NCI-H2029 (cell line): ENCODE measurements around the gene EXOSC9.

Experiments used
- DNase-seq: peaks from one replicate; lab custom pipeline; 2025; lab: John Stamatoyannopoulos, UW

The EXOSC9 gene

DNA sequence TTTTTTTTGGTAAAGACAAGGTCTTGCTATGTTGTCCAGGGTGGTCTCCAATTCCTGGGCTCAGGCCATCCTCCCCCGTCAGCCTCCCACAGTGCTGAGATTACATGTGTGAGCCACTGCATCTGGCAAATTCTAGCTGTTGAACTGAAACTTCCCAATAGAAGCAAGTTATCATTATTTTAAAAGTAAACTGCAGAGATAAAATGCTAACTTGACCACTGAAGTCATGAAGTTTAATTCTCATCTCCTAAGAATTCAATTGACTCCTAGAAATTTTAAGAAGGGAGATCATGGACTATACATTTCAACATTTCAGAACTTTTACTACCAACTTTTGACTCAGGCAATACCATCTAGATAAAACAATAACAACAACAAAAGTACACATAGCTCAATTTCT, 11.7 kb upstream of the EXOSC9 start:
- DNase-seq, result no peak

DNA sequence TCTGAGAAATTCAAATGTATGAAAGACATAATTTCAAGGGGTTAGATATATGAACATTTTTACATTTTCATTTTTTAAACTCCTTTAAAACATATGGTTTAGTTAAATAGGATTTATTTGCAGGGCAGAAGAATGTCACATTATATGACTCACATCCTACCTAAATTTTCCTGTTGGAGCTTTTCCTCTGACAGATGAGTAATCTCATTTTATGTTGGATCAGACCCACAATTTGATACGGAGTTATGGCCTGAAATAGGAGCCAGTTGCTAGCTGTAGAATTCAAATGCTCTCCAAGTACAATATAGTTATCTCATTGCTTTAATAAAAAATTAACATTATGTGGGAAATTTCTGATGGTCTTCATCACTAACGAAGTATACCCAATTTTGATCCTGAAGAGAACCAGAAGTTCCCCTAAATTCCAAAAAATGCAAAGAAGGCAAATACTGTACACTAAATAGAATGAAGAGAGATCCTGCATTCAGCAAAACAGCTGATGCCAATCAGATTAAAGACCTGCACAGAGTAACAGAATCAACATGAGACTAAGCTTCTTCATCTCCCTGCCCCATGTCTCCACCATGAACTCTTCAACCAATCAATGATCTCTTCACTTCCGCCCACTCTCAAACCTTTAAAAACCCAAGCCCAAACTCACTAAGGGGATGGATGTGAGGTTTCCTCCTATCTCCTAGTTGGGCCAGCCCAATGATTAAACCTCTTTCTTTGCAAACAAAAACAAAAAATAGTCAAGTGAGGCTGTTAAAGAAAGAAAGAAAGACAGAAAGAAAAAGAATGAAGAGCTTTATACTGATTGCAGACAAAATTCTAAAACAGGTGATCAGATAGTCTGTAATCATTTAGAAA, 10.9 kb upstream of the EXOSC9 start:
- no peak for DNase-seq

DNA sequence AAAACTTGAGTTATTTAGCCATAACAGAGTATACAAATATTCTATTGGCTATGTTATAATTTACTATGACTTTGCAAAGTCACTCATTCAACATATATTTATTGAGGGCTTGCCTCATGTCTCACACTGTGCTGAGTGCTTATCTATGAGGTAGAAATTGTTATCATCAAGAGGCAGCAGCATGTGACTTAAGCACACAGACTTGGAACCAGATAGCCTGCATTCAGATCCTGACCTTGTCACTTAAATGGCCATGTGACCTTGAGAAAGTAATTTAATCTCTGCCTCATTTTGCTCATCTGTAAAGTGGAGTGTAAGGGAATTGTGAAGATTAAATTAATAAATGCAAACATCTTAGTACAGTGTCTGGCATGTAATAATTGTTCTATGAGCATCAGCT, 10.1 kb upstream of the EXOSC9 start:
- no peak for DNase-seq

DNA sequence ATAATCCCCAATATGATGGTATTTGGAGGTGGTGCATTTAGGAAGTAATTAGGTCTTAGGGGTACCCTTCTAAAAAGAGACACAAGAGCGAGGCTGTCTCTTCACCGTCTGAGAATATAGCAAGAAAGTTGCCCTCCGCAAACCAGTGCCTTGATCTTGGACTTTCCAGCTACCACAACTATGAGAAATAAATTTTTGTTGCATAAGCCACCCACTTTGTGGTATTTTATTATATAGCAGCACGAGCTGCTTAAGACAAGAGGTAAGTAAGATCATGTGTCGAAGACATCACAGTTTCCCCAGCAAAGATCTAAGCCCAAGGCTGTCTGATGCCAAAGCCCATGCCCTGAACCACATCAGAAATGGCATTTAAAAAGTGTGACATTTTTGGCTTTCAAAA, 9.6 kb upstream of the EXOSC9 start:
- no peak for DNase-seq

DNA sequence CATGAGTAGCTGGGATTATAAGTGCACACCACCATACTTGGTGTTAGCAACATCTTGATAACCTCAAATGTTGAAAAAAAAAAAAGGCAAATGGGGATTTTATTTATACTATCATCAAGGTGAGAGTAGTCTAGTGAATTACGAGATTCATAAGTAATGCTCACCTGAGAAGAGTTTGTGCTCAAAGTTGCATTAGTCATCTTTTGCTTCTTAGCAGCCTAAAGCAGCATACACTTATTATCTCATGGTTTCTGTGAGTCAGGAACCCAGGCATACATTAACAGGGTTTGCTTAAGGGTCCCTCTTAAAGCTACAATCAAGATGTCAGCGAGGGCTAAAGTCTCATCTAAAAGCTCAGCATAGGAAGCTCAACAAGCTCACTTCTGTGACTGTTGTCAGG, 8.2 kb upstream of the EXOSC9 start:
- no peak for DNase-seq

DNA sequence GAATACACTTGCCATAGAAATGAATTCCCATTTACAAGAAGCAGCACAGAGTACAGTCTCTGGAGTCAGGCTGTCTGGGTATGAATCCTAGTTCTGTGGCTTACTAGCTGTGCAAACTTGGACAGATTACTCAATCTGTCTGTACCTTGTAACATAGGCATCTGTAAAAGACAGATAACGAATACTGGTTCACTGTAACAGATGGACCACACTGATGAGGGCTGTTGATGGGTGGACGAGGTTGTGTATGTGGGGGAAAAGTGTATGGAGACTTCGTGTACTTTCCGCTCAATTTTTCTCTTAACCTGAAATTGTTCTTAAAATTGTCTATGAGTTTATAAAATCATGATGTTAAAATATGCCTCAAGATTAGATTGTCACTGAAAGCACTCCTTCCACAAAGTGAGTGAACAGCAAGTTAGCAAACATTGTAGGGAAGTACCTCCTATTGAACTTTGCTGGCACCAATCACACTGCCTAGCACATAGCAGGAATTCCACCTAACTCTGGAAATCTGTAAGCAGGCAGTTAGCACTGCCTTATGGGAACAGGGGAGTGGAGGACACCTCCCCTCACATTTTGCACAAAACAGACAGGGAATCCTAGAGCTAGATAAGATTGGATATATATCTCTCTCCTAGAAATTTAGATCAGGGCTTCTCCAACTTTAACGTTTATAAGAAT, 6.5 kb upstream of the EXOSC9 start:
- DNase-seq, result no peak

DNA sequence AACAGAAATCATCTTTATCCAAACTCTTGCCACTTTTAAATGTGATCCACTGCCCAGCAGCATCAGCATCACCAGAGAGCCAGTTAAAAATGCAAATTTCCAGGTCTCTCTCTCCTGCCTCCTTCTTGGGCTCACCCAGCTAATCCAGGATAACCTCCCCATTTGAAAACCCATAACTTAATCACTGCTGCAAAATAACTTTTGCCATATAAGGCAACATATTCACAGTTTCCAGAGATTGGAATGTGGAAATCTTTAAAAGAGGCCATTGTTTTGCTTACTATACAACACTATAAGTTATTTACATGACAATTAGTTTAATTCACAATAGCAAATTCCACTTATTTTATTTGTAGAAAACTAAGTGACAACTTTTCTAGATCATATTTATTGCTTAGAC, 4.8 kb upstream of the EXOSC9 start:
- no peak for DNase-seq

DNA sequence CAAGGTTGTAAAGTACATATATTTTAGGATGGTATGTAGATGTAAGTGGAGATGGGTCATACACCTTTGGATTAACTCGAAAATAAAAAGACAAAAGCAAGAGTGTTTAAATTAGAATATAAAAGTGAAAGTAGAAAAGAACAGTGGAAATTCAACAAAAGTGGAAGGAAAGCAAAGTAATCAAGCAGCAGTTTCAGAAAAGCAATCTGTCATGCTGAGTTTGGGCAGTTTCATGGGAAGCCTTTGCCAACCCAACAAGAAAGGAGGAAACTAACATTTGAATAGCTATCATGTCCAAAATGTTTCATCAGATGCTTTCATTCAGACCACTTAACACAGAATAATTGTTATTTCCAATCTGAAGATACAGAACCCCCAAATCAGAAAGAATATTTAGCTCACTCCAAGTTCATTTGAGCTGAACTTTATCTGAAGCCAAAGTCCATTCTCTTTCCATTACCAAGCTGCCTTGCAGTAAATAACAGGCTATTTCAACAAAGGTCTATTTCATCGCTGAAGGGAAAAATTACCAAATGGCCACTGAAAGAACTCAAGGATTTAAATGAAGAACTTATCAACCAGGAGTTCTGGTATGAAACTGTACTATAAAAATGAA, 1.8 kb upstream of the EXOSC9 start:
- DNase-seq, result no peak

DNA sequence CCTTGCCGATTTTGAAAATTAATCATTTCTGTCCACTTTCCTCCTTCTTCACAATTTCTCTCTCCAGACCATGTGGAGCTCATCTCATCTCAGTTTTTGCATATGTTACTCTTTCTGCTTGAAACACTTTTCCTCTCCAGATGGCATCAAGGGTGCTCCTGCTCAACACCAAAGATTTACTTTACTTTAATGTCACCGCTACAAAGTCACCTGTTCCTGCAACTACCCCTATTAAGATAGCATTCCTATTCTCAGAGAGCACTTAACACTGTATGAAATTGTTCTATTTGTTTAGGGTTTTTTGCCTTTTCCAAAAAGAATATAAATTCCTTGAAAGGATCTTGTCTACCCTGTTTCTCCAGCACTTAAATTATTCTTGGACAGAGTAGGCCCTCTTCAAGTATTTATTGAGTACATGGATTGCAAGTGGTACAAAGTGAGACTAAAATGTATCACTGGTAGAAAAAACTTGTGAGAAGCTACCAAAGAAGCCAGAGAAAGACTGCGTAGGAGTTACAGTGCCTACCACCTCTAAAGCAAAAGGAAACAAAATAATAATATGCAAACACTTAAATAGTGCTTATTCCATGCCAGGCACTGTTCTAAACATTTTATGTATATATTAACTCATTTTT, 1.1 kb upstream of the EXOSC9 start:
- DNase-seq, result no peak

DNA sequence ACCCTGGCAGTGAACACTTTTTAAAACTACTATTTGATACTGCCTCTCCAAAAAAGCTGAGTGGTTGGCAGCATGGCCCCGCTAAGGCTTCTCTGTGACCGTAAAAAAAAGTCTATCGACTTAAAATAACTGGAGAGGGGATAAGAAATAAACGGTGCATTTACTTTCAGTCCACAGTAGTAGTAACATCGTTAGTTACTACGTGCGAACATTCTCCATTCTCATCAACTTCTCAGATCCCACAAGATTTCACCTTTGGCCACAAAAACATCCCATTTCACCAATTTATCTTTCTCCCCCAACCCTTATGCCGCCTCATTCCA, 524 bp upstream of the EXOSC9 start:
- no peak for DNase-seq

DNA sequence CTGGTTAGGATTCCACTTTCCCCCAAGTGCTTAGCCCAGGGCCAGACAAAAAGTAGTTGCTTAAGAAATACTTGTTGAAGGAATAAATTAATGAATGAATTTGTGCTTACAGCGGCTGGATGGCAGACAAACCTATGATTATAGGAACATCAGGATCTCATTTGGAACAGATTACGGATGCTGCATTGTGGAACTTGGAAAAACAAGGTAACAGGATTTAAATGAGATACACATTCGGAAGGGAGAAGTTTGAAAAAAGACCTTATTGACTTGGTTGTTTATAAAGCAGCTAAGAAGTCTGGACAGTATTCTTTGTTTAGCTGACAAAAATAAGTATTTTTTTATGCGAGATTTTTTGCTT, 572 bp downstream of the EXOSC9 start:
- DNase-seq, result no peak

DNA sequence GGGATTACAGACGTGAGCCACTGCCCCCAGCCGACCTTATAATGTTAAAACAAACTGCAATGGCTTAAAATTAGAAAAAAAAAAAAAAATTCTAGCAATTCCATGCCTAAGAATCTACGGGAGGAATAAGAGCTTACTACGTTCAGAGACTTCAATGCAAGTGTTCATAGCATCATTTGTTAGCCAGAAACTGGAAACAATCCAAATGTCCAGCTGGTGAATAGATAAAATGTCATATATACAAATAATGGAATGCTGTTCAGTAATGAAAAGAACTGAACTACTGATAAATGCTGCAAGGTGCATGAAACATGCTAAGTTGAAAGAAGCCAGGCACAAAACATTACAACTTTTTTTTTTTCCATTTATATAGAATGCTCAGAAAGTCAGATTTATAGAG, 5.3 kb downstream of the EXOSC9 start:
- no peak for DNase-seq

DNA sequence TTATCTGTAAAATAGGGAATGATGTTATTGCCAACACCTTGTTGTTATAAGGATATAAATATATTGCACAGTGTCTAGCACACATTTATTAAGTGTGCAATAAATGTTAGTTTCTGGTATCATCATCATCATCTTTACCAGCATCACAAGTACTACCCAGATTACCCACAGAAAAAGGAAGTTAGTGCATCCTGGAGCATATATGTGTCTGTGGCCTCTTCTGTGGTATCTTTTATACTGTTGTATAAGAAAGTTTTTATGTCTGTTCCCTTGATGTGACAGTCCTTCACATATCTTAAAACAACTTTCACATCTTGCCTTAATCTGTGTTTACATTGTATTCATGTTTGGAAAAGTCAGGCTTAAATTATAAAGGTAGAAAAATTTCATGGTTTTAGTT, 10.0 kb downstream of the EXOSC9 start:
- DNase-seq, result no peak

DNA sequence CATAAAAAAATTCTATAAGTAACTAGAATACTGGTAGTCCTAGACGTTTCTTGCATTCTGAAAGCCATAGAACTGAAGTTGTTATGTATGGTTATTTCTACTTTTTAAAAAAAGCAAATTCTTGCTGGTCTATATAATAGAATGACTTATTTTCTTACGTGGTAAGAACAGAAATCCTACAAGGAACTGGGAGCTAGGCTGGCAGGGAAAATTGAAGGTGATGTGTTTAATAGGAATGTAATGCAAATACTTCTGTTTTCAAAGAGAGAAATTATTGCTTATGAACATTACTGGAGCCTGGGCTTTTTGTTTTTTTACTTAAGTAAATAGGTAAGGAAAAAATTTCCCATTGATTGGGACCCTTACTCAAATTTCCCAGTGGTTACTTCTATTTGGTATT, 13.6 kb downstream of the EXOSC9 start:
- DNase-seq, result no peak

DNA sequence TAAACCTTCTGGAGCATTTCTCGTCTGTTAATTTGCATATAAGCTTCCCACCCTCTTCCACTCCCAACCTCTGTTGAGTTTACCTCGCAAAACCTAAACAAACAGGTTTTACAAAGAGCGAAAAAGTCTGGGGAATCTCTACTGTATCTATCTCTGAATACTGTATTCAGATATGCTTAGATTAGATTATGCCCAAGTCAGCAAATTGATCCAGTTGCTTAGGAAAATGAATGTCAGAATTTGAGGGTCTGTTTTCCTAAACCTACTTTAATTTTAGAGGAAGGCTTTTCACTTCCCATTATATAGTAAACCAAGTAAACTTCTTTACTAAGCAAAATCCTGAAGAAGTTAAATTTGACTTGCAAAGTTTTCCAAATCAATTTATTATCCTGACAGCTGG, 15.9 kb downstream of the EXOSC9 start:
- no peak for DNase-seq

DNA sequence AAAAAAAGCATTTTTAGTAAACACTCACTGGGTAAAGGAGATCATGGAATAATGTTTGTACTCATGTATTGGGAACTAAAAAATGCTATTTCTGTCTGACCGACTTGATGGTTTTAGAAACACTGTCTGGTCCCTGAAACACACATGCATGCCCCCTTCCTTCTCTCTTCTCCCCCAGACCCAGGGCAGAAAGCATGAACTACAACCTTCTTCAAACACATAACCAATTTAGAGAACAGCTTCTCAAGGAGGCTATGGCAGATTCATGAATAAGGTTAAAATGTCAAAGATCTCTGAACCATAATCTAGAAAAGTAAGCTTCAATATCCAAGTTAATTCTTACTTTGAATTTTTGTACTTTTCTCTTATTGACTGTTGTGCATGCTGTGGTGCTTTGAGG, 16.6 kb downstream of the EXOSC9 start:
- DNase-seq, result no peak

DNA sequence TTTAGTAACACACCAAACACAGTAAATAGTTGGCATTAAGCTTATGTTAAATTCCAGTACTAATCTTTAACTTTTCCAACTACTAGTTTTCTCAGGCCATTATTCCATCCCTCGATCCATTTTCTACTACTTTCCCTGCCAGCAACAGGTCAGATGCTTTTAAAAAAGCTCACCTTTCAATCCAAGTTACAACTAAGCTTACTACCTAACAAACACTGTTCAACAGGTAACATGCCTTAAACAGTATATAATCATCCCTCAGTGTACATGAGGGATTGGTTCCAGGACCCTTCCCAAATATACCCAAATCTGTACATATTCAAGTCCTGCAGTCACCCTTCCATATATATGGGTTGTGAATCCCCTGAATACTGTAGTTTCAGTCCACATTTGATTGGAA, 17.1 kb downstream of the EXOSC9 start:
- DNase-seq, result no peak

DNA sequence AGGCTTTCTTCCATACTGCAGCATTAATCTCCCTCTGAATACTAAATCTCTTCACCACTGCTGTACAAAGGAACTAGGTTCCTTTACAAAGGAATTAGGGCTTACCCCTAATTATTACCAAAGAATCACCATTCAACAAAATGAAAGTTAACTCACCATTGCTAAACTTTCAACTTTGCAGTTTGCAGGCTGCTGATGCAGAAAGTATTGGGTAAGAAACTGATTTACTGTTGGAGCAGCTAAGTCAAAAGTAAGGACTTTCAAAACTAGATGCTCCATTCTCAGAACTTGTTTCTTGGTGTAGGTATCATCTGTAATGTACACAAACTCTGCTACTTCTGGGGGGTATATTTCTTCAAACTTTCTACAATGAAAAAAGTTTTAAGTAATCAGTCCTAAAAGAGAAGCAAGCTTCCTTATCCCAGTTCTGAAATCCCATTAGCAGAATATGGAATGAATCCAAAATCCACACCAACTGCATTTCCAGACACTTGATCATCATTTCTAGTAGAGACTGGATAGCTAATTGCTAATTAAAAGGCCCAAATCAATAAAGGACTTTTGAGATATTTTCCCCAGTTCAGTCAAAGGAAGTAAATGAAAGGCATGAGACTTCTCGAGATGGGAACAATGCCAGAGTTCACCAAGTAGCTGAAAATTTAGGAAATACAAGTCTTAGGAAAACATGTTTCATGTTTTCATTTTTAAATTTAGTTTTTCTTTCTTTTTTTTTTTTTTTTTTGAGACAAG, 18.3 kb downstream of the EXOSC9 start:
- DNase-seq, result no peak

DNA sequence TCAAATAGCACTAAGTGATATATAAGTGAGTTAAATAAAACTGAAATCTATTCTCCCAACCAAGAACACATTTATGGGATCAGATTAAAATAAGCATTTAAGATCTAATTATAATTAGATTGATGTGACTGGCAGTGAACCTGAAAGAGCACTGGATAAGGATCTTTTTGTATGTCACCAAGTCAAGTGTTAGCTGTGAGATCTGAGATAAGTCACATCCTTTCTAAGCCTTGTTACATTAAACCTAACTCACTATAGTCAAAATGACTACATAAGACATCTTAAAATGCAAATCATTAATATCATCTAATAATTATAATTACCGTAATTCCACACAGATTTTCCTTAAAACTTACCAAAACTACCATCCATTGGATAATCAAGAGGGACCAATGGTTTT, 20.9 kb downstream of the EXOSC9 start:
- no peak for DNase-seq

DNA sequence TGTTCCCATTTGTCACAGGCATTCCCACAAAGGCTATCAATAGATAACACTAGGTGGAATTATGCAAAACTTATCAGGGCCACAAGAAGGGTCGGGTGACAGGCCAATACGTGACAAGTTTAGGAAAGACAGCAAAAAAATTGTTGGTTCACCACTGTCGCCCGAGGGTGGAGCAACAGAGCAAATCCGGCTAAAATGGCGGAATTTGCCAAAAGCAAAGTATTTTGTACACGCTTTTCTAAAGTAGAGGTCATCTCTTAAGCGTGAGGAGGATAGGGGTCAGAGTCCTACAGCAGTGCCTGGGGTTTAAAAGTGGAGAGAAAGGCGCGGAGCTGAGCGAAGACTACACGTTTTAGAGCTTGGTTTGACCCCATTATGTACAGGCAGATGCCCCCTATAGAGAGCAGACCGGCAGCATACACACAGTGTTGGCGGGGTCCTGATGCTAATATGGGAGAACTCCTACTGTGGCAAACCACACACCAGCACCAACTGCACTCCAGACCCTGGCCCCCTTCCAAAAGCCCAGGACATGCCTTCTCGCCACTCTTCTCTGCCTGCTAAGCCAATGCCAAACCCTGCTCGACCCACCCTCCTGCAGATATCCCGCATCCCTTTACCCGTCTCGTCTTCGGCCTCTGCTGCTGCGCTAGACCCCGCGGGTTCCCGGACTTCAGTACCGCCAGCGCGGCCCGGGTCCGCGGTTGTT, 21.8 kb downstream of the EXOSC9 start:
- DNase-seq, result no peak

DNA sequence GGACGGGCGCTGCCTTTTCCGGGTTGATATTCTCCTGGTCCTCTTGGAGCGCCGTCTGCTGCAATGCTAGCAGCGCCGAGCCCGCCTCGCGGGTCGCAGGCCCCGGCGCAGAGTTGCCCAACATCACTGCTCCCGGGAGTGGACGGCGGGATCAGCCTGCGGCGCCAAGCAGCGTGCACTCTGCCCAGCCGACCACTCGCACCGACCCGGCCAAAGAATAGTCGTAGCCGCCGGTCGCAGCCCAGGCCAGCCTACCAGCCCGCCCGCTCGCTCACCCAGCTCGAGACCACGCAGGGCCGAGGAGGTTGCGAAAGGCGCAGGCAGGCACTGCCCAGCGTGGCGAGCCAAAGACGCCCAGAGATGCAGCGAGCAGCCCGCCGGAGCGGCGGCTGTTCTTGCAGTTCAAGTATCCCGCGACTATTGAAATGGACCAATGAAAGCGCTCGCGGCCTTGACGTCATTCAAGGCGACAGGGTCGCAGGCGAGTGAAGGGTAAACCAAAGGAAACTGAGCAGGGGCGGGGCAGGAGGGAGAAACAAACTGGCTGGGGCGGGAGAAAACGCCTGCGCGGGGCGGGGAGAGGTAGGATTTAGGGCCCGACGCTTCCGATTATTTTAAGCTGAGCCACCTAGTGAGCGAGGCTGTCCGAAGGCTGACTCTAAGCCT, 22.5 kb downstream of the EXOSC9 start, which contains the start of gene CCNA2:
CCNA2 (minus strand) TSS at position 379 of the 666 bp plus-strand sequence; CDS start at position 124, 255 bp downstream.
- peak; percentile 94 for DNase-seq
